HG03196 (cell line): ENCODE results near the gene TPI1.

ENCODE experiments used
- ATAC-seq: cut with Tn5 transposase; IDR thresholded peaks from one replicate; pipeline ENCODE4 v1.9.1; 2021; ENCODE audit not compliant: unreplicated experiment

TPI1 gene

GRCh38 chr12:6828781-6829535 lies 38.4 kb upstream of the TPI1 start:
- no peak for ATAC-seq

GRCh38 chr12:6829536-6830220 lies 37.7 kb upstream of the TPI1 start:
- ATAC-seq, result no peak

DNA sequence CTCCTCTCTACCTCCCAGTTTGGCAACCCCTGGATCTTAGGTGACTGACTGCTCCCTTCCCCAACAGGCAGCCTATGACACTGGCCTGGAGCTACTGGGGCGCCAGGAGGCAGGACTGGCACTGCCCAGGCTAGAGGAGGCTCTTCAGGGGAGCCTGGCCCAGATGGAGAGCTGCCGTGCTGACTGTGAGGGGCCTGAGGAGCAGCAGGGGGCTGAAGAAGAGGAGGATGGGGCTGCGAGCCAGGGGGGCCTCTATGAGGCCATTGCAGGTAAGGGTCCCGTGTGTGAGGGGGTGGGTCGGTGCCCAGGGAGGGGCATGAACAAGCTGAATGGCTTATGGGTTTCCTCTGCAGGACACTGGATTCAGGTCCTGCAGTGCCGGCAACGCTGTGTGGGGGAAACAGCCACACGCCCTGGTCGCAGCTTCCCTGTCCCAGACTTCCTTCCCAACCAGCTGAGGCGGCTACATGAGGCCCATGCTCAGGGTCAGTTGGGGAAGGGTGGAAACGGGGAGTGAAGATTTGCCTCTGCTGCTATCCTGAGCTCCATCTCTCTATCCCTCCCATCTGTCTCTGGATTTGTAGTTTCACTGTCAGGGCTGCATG lies 36.9 kb upstream of the TPI1 start:
- no peak for ATAC-seq

GRCh38 chr12:6830999-6831398 lies 36.3 kb upstream of the TPI1 start:
- ATAC-seq, result no peak

DNA sequence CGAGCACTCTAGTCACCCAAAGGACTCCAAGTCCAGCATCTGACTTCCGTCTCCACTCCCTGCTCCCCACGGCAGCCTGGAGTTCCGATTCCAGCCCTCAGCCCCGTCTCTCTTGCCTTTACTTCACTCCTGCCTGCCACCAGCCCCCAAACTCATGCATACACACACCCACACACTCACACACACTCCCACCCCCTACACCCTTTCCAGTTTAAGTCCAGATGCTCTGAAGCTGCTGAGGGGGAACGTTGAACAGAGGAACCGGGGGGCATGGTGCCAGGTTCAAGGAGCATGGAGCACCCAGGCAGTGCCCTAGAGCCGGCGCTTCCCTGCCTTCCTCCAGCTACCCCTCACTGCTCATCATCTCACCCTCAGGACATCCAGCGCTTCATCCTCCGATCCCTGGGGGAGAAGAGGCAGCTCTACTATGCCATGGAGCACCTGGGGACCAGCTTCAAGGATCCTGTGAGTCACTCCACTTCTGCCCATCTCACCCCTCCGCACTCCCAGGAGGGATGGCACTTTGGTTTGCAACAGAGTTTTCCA lies 35.8 kb upstream of the TPI1 start:
- no peak for ATAC-seq

GRCh38 chr12:6832125-6832524 lies 35.2 kb upstream of the TPI1 start:
- ATAC-seq, result no peak

DNA sequence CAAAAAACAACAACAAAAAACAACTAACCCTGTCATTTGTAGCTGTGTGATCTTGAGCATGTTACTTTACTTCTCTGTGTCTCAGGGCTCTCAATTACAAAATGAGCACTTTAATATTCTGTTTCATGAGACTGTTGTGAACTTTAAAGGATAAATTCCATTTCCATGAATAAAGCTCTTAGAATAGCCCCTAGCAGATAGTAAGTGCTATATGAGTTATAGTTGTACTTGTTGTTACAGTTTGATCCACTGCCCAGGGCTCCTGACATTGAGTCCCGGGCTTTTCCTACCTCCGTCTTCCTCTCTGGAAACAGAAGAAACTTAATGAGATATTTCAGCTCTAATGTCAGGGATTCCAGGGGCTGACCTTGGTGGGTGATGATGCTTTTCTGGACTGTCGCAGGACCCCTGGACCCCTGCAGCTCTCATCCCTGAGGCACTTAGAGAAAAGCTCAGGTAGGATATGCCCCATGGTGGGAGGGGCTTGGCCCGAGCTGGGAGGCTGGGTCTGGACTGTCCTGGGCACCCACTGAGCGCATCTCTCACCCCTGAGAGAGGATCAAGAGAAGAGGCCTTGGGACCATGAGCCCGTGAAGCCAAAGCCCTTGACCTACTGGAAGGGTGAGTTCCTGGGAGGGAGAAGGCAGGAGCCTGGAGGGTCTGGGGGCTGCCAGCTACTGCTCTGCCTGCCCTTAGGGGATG lies 34.0 kb upstream of the TPI1 start:
- ATAC-seq, result no peak

DNA sequence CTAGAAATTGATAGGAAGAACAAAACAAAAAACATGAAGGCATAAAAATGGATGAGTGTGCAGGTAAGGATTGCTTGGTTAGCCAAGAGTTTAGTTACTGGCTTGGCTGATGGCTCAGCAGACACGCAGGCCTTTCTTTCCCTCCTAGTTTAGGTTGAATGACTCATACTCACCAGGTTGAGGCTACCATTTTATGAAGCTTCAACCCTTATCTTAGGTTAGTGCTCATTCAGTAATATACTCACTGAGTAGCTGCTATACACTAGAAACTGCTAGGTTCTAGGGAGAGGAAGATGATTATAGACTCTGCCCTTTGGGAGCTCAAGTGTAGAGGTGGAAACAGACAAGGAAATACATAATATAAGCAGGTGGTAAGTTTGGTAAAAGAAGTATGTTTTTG lies 33.1 kb upstream of the TPI1 start:
- ATAC-seq, result no peak

DNA sequence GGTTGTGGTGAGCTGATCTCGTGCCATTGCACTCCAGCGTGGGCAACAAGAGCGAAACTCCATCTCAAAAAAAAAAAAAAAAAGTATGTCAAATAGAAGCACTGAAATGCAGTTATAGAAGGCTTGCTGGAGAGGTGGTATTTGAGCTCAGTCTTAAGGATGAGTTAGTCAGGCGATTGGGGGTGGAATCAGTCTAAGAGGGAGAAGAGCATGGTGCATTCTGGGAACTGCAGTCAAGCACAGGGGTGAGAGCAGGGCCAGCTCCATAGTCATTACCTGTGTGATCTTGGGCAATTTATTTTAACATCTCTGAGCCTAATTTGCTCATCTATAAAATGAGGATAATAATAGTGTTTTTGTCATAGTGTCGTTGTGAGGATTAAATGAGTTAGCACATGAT lies 32.5 kb upstream of the TPI1 start:
- ATAC-seq, result no peak

GRCh38 chr12:6836851-6837250 lies 30.5 kb upstream of the TPI1 start:
- ATAC-seq, result no peak

DNA sequence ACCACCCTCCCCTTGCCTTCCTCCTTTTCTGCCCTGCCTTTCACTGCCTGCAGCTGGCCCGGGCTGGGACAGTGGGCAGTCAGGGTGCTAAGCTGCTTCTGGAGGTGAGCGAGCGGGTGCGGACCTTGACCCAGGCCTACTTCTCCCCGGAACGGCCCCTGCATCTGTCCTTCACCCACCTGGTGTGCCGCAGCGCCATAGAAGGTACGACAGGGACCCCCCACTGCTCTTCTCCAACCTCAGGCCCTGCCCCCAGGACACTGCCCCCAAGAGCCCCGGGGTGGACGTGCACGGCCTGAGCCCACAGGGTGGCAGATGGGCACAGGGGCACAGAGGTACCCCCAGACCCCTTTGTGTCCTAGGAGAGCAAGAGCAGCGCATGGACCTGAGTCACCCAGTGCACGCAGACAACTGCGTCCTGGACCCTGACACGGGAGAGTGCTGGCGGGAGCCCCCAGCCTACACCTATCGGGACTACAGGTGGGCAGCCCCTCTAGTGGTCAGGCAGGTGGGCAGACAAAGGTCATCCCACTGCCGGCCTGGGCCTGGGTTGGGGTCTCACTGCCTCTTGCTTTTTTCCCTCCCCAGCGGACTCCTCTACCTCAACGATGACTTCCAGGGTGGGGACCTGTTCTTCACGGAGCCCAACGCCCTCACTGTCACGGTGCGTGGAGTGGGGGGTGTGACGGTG lies 29.8 kb upstream of the TPI1 start:
- no peak for ATAC-seq

- no peak for ATAC-seq
Measured at GRCh38 chr12:6838854-6839253, 28.5 kb upstream of the TPI1 start.

DNA sequence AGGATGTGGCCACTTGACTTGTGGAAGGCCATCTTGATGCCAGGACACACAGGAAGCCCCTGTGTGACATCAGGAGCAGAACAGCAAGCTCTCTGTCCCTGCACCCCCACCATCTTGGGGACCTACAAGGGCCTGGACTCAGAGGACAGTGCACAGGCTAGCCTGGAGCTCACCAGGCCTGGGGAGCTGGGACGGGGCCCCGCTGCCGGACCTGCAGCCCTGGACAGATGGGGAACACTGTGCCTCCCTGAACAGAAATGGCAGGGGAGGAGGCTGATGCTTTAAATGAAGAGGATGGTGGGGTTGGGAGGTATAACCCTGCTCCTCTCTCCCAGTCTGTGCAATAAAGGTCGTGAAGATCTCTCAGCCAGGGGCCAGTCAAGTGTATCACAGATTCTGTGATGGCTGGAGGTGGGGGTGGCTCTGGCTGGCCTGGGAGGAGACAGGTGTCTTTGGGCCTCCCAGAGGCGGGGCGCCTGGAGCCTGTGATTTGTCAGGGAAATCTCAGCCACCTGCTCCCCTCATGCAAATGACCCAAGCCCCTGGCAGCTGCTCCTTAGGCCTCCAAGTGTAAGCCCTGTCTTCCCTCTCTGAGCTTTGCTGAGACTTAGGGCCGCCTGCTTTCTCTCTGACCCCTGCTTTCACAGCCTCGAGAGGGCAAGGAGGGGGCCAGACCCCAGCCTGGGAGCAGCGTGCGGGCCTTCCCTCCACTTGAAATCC lies 27.7 kb upstream of the TPI1 start:
- ATAC-seq, result peak; percentile 68

DNA sequence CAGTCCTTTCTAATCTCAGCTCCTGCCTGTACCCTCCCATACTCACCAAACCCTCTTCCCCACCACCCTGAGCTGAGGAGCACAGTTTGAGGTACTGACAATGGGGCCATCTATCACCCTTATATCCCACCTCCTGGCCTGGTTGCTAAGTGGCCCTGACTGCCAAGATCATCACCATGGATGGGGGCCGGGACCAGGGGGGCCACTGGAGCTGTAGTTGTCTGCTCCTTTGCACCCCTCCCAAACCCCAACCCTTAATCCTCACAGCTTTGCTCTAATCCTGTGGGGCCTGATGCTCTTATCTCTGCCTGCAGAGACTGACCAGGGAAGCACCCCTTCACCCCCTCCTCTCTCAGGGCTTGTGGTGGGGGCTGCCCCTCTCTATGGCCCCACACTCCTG lies 27.0 kb upstream of the TPI1 start:
- ATAC-seq, result no peak

DNA sequence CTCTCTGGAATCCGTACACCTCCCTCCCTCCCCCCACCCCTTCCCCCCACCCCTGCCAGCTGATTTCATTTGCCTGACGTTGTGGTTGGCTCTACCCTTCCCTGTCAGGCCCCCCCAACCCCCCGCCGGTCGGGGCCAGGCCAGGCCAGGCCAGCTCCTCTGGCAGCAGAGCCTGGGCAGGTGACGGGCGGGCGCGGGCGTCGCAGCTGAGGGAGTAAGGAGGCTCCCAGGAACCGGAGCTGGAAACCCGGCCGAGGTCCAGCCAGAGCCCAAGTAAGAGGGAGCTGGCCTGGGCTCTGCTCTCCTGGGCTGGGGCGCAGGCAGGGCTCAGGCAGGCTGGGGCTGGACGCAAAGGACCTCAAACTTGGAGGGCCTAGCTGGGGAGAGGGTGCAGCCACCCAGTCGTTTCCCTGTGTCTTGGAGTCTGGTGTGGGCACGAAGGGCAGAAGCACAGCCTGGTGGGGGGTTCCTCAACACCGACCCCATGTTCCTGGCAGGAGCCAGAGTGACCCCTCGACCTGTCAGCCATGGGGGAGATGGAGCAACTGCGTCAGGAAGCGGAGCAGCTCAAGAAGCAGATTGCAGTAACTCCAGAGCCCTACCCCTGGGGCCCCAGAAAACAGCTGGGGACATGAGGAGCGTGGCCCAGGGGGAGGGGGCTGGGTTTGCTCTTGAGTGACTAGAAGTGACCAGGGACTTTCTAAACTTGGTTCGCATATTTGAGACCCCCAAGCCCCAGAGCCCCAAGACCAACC lies 26.4 kb upstream of the TPI1 start, which contains the start of gene GNB3:
Gene GNB3, plus strand, starts transcription at position 165 of the 755 bp plus-strand sequence. Its CDS starts 363 bp downstream, at position 528.
- no peak for ATAC-seq

DNA sequence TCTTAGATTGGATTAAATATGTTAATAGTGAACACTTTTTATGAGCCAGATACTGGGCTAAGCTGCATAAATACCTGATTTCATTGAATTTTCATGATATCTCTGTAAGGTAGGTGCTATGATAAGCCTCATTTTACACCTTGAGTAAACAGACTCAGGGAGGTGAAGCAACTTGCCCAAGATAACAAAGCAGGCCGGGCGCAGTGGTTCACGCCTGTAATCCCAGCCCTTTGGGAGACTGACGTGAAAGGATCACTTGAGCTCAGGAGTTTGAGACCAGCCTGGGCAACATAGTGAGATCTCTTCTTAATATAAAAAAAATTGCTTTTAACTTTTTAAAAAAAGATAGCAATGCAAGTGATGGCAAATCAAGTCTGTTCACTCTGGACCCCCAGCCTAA lies 25.3 kb upstream of the TPI1 start:
- ATAC-seq, result no peak

DNA sequence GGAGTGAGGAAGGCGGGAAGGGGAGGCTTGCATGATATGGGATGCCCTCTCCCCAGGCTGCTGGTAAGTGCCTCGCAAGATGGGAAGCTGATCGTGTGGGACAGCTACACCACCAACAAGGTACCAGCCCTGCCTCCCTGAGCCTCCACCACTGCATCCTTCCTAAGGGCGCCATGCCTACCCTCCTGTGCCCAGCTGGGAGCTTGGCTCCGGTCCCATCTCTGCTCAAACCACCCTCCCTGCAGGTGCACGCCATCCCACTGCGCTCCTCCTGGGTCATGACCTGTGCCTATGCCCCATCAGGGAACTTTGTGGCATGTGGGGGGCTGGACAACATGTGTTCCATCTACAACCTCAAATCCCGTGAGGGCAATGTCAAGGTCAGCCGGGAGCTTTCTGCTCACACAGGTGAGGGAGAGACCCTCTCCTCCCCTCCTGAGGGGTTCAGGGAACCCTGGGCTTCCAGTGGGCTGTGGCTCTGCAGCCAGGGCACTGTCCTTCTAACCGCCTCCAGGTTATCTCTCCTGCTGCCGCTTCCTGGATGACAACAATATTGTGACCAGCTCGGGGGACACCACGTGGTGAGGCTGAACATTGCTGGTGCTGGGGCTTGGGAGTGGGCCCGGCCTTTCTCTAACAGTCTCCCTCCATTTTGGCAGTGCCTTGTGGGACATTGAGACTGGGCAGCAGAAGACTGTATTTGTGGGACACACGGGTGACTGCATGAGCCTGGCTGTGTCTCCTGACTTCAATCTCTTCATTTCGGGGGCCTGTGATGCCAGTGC lies 24.0 kb upstream of the TPI1 start:
- ATAC-seq, result no peak

- ATAC-seq, result no peak
Measured at GRCh38 chr12:6845395-6845794, 21.9 kb upstream of the TPI1 start.
